ENCODE results near the gene PTPN18.
"Not testable (repeated sequence)": the region's sequence is repeated elsewhere in the genome, so short reads cannot be mapped to it uniquely, and the experiment has no call there.

Gene PTPN18

DNA sequence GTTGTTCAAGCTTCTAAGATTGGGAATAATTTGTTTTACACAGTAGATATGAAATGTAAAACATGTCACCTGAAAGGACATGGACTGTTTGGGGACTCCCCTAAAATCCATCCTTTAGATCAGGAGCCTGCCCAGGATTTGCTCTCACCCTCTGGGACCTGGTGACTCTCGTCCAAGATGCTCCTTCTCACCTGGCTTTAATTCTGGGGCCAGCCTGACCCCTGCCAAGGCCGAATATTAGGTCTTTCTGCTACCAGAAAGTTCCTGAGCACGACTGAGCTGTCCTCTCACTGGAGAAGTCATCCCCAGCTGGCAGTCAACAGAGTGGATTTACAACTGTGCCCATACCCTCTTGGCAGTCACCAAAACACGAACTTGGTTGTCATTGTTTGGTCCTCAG, 25.3 kb downstream of the PTPN18 start:
- no peak for DNase-seq (ENCODE audit: low read depth in 2 of 2)

DNA sequence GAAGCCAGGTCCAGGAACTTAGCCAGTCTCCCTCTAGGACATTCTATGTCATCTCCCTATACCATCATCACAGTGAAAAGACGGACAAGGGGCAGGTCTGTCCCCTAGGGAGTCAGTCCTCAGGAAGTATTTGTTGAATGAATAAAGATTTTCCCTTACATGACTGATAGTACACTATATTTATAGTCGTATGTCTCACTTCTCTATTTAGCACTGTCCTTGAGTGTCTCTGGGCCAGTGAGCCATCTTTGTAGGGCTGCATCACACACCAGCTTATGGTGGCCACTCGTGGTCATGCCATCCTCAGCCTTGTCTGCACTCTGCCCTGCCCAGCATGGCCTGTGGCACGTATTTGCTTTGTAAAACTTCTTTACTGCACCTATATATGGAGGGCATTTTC, 25.8 kb downstream of the PTPN18 start:
- DNase-seq (ENCODE audit: low read depth in 2 of 2), result no peak

DNA sequence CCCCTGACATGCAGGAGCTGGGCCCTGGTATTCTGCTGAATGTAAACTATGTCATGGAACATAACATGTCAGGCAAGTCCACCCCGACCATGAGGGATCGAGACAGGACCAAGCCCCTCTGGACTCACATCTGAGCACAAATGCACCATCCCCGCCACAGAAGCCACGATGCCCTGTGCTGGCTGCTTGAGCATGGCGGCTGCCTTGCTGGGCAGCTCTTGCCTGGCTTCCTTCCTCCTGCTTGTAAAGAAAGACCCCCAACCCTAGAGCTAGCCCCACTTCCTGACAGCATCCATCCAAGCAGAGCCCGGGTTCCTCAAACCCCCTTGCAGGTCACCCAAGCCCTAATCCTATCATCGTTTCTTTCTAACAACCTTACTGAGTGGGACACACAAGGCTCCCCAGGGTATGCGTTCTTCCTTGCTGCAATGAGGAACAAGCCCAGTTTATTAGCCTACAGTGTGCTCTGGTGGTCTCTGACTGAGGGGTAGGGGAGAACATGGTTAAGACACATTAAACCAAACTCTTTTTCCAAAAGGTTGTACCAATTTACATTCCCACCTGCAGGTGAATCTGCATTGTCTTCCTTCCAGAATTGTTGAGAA, 26.6 kb downstream of the PTPN18 start:
- no peak for DNase-seq (ENCODE audit: low read depth in 2 of 2)

DNA sequence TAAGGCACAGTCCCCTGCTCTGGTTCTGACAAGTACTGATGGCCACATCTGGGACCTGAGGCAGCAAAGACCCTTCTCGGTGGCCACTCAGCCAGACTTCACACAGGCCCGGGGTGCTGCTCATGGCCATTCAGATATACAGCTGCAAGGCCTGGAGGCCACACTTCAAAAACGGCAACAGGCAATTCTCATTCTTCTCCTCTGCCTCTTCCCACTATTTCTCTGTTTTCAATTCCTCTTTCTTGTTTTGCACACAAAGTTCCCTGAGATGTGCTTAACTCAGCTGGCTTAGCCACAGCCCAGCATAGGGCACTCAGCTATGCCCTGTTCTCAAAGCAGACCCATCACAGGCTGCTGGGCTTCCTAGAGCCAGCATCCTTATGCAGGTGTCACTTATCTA, 29.9 kb downstream of the PTPN18 start:
- DNase-seq (ENCODE audit: low read depth in 2 of 2), result no peak

DNA sequence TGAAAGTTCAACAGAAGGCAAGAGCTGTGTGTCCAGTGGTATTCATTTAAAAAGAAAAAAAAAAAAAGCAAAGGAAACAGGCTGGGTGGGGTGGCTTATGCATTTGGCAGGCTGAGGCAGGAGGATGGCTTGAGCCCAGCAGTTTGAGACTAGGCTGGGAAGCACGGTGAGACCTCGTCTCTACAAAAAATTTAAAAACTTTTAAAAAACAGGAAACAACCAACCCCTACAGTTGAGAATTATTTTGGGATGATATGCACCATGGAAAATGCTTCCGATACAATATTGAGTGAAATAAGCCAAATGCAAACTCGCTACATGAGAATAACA, 31.2 kb downstream of the PTPN18 start:
- no peak for DNase-seq (ENCODE audit: low read depth in 2 of 2)

DNA sequence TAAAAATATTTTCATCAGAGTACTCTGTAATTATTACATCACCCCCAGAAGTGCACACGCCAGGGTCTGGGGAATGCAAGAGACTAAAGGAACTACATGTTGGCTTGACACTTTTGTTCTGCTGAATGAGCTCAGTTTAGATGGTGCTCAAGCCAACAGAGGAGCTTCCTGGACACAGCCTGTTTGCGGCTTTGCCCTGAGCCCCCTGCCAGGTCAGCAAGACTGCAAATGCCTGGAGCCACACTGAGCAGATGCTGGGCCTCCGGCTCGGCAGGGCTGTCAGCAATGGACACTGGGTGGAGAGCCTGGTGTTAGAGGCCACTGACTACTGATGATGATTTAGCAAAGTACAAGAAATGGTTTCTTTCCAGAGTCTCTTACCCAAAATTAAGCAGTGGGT, 31.9 kb downstream of the PTPN18 start:
- no peak for DNase-seq (ENCODE audit: low read depth in 2 of 2)

DNA sequence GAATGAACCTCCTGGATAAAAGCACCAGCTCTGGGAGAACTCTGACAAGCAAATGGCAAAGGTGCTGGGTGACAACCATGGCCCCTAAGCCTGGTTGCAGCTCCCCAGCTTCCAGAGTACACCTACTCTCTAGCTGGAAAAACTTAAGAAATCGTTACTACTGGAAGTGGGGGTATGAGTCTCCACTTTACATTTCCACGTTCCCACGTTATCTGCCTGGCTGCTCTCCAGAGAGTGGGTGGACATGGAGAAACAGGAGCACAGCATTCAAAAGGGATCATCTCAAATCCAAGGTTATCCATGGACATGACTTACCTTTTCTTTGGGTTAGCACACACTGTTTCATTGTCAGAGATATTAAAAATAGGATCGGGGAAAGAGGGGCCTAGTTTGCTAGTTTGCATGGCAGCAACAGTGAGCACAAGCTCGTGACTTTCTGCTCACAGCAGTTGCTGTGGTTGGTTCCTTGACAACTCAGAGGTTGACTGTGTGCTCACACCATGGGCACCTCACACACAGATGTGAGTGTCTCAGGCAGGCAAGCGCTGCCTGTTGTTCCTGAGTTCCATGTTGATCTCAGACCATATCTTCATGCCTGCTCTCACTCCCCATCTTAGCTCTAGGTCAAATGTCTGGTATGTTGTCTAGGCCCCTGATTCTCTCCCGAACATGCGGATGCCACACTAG, 32.5 kb downstream of the PTPN18 start:
- no peak for DNase-seq (ENCODE audit: low read depth in 2 of 2)

DNA sequence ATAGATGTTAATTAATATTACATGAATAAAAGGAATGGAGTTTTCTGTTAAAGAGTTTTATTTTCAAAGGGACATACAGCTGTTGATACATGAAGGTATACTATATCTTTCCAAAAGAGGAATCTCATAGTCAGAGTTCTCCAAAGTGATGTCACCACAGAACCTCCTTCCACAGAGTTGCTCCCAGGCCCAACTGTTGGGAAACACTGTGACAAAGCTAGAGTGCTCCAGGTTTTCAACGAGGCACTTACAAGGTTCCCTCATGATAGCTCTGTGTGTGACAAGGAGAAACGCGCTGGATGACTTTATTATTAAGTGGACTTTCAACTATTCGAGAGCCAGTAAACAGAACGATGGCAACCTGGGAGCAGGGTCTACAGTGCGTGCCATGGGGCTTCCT, 33.5 kb downstream of the PTPN18 start:
- no peak for DNase-seq (ENCODE audit: low read depth in 2 of 2)

DNA sequence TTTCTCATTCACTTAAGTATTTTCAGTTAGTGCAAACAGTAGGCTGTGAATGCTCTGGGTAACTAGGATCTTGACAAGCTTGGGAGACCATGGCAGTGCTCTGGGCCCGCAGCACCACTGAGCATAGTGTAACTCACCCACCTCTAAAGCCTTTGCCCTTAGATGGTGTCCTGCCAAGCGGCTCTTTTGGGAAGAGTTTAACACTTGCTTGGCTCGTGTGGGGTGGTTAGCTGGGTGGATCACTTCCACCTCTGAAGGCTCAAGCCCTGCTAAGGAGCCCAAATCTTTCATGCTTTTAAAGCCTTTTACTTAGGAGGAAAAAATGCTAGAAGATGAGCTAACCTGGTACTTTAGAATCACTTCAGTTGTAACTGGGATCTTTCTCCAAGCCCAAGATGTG, 33.9 kb downstream of the PTPN18 start:
- no peak for DNase-seq (ENCODE audit: low read depth in 2 of 2)

DNA sequence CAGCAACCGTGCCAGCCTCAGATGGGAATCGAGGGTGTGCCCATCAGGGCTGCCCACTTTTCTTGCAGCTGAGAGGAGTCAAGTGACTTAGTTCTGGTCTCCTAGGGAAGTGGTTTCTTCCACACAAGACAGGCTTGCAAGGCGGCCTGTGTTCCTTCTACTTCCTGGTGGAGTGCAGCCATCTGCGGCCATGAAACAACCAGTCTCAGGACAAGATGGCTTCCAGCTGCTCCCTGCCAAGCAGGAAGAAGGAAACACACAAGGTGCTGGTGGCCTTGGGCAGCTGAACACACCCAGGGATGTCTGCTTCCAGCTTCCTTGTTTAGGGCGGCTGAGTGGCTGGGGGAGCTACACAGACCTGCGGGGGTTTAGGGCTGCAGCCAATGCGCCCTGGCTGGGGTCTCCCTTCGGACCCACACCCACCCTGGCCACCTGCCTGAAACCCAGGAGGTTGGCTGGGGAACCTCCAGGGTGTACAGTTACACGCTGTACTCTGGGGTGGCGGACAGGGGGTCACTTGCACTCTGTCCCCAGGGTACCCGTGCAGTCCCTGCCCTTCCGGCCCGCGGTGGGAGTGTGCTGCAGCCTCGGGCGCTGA, 34.7 kb downstream of the PTPN18 start:
- DNase-seq (ENCODE audit: low read depth in 2 of 2), result no peak

DNA sequence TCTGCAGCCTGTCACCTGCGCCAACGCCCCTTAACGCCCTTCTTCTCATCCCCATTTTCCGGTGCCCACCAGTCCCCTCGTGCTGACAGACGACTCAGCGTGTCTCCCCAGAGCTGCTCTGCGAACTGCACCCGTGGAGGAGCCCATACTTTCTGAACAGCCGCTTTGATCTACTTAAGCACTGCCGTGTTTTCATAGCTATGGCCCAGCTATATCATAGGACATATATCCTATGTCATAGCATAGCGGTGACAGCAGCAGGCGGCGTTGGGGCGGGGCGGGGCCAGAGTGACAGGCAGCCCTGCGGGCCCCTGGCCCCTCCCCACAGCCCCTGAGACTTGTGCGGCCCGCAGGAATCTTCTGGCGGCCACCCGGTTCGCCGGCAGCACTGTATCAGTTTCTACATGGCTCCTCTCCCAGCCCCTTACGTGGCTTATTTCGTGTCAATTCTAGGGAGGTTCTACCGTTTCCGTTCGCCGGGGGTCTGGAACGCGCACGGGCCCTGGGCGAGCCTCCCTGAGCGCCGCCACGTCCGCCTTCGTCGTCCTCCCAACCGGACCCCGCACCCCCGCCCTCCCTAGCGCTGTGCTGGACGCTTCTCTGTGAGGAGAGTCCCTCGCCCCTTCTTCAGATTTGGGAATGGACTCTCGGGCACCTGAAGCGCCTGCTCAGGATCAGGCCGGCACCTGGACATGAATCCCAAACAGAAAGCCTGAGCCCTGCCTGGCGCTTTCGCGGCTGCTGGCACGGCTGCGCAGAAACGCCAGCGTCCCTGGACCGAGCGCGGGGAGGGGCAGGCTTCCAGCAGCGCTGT, 35.4 kb downstream of the PTPN18 start:
- DNase-seq (ENCODE audit: low read depth in 2 of 2), result no peak

DNA sequence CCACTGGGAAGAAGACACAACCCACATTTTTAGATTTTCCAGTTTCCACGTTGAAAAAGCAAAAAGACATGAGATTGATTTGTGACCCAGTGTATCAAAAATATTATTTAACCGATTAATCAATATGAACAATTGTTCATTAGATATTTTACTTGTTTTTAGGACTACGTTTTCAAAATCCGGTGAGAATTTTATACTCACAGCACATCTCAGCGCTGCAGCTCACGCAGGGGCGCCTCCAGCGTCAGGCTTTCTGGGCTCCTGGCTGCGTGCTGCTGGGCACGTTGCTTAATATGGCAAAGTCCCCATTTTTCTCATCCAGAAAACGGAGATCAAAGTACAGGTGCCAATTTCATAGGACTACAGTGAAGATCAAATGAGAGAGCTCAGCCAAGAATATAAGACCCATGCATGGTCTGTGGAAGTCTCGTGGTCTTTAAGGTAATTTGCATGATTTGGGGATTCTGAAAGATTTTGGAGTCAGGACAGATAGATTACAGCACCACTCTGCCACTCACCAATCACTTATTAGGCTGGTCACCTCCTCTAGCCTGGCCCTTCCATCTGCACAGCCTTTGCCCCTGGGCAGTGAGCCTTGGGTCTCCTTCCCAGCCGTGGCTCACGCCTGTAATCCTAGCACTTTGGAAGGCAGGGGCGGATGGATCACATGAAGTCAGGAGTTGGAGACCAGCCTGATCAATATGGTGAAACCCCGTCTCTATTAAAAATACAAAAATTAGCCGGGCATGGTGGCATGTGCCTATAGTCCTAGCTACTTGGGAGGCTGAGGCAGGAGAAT, 36.2 kb downstream of the PTPN18 start:
- DNase-seq (ENCODE audit: low read depth in 2 of 2), result no peak

DNA sequence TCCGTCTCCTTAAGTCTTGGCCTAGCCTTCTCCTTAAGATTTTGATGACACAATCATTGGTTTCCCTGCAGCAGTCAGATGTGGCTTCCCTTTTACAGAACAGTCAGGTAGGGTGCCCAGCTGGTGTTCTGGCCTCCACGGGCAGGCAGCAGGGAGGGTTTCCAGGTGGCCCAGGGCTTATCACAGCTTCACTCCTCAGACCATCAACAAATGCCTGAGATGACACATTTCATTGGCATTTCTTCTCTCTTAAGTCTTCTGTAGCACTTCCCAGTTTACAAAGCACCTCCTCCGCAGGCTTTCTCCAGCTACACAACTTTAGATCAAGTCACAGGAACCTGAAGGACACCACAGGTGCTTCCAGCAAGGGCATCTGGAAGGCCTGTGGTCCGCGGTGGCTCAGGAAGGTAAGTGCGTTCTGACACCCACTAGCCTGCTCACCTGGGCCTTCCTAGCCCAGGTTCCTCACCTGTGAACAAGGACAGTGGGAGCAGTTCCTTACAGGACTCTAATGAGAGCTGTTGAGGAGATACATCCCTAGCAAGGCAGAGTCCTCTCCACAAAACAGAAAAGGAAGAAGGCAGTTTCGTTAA, 37.6 kb downstream of the PTPN18 start:
- no peak for DNase-seq (ENCODE audit: low read depth in 2 of 2)

DNA sequence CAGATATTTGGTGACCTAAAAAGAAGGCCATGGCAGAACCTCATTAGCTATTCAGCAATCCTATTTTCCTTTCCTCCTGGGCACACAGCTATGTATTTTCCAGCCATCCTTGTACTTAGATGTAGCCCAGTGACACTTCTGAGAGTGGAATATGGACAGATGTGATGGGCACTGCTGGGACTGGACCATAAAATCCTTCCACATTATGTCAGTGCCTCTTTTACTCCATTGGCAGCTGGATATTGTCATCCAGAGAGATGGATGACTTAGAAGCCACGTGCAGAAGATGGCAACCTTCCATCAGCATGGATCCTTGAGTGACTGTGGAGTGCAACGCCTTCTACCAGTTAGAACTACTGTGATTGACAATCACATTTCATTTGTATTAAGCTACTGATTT, 50.4 kb downstream of the PTPN18 start:
- DNase-seq (ENCODE audit: low read depth in 2 of 2), result not testable (repeated sequence)

DNA sequence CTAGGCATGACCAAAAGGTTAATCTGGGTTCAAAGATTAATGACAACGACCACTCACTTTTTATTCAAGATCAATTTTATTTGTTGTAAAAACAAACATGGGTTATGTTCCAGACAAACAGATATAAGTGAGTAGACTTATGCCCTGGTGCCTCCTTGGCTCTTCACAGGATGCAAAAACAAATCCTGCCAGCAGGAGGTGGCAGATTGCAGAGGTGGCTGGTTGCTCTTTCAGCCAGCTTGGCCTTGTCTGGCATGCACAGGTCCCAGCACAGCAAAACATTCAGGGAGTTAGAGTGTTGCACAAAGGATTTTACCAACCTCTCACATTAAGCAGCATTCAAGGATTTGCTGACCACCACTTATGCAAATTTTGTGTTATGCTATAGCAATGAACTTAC, 60.8 kb downstream of the PTPN18 start:
- not testable (repeated sequence) for DNase-seq (ENCODE audit: low read depth in 2 of 2)

DNA sequence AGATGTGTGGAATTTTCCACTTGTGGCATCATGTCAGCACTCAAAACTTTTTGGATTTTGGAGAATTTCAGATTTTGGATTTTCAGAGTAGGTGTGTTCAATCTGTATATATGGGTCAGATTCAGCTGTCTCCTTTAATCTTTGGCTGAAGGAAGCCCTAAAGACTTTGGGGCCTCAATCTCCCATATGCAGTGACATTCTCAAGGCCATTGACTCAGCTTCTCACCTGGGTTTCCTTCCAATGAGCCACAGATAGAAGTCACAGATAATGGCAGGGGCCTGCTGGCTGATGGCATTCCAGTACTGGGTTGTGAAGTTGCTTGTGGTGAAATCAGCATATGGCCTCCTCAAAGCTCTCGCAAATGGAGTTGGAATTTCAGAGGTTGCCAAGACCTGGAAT, 63.0 kb downstream of the PTPN18 start:
- not testable (repeated sequence) for DNase-seq (ENCODE audit: low read depth in 2 of 2)
